Measurements from ENCODE around the gene OR6C70.
"Not testable (repeated sequence)": the region's sequence is repeated elsewhere in the genome, so short reads cannot be mapped to it uniquely, and the experiment has no call there.

Gene OR6C70

GRCh38 chr12:55470088-55470829 lies at the start of gene OR6C70:
TSS of gene OR6C70 (minus strand) at chr12:55470138. CDS start at chr12:55470138, 0 bp downstream.
- DNase-seq (ENCODE audit: low read depth): no peak

GRCh38 chr12:55516391-55516790 lies 46.5 kb upstream of the OR6C70 start:
- no peak for DNase-seq (ENCODE audit: low read depth)

GRCh38 chr12:55515696-55516095 lies 45.8 kb upstream of the OR6C70 start:
- DNase-seq (ENCODE audit: low read depth): no peak

GRCh38 chr12:55501601-55502000 lies 31.7 kb upstream of the OR6C70 start:
- no peak for DNase-seq (ENCODE audit: low read depth)

DNA sequence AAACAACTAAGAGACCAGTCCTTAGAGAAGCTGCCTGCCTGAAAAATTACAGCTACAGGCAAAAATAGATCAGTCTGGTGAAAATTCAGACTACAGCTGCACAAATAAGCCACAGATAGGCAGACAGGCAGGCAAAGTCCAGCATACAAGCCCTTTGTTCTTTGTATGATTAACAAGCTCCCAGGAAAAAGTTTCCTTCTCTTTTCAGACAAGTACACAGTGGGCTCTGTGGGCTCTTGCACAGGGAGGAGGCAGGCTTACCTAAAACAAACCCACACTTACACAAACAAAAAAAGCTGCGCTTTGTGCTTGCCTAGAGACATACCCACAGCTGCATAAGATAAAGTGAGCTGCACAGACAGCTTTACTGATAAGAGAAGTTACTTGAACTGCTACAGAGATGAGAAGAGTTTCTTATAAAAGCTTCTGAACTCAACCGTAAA lies 29.9 kb upstream of the OR6C70 start:
- DNase-seq (ENCODE audit: low read depth): no peak

GRCh38 chr12:55499231-55499630 lies 29.3 kb upstream of the OR6C70 start:
- no peak for DNase-seq (ENCODE audit: low read depth)

- DNase-seq (ENCODE audit: low read depth): no peak
Measured at GRCh38 chr12:55495490-55495889, 25.6 kb upstream of the OR6C70 start.

DNA sequence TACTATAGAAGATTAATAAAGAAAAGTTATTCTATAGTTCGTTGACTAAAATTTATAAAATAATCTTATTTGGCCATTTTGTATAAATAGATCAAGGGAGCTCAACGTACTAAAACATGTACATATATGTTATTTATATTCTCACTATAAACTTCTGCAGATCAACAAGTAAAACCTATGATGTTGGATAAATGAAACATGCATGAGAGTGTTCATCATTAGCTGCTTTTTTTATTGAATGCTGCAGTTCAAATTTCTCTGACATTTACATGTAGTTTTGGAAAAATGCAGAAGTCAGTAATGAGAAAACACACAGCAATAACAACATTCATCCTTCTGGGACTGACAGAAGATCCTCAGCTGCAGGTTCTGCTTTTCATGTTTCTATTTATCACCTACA lies 22.1 kb upstream of the OR6C70 start, which contains the start of gene OR6C68:
Gene OR6C68, plus strand, starts transcription at position 301 of the 400 bp plus-strand sequence. Its CDS starts 0 bp downstream, at position 301.
- no peak for DNase-seq (ENCODE audit: low read depth)

GRCh38 chr12:55484284-55484683 lies 14.3 kb upstream of the OR6C70 start:
- DNase-seq (ENCODE audit: low read depth): not testable (repeated sequence)

- not testable (repeated sequence) for DNase-seq (ENCODE audit: low read depth)
Measured at GRCh38 chr12:55479136-55479535, 9.2 kb upstream of the OR6C70 start.

- DNase-seq (ENCODE audit: low read depth): no peak
Measured at GRCh38 chr12:55472264-55472663, 2.3 kb upstream of the OR6C70 start.

- no peak for DNase-seq (ENCODE audit: low read depth)
Measured at GRCh38 chr12:55469291-55469690, 647 bp downstream of the OR6C70 start.

GRCh38 chr12:55467836-55468235 lies 2.1 kb downstream of the OR6C70 start:
- DNase-seq (ENCODE audit: low read depth): no peak

GRCh38 chr12:55464926-55465325 lies 5.0 kb downstream of the OR6C70 start:
- not testable (repeated sequence) for DNase-seq (ENCODE audit: low read depth)

- DNase-seq (ENCODE audit: low read depth): no peak
Measured at GRCh38 chr12:55448825-55449224, 21.1 kb downstream of the OR6C70 start.

GRCh38 chr12:55446326-55446725 lies 23.6 kb downstream of the OR6C70 start:
- no peak for DNase-seq (ENCODE audit: low read depth)

DNA sequence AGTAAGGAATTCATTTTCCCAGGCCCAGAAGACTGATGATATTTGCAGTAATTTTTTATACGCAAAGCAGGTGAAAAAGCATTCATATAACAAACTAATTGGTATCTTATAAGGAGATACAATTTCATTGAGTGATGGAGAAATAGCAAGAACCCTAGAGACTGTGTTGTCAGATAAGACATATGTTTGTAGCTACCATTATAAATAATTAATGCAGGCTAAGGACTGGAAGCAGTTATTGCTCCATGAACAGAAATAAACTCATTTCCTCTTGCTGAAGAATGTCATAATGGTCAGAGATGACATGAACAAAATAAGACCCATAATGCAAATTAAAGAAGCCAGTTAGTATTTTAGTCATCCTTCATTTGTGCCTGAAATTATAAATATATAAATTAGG lies 24.6 kb downstream of the OR6C70 start:
- no peak for DNase-seq (ENCODE audit: low read depth)

GRCh38 chr12:55443776-55444175 lies 26.2 kb downstream of the OR6C70 start, which contains the start of gene OR6C2:
TSS of gene OR6C2 (plus strand) at chr12:55444076. CDS start at chr12:55452214, 8,138 bp downstream.
- DNase-seq (ENCODE audit: low read depth): no peak

DNA sequence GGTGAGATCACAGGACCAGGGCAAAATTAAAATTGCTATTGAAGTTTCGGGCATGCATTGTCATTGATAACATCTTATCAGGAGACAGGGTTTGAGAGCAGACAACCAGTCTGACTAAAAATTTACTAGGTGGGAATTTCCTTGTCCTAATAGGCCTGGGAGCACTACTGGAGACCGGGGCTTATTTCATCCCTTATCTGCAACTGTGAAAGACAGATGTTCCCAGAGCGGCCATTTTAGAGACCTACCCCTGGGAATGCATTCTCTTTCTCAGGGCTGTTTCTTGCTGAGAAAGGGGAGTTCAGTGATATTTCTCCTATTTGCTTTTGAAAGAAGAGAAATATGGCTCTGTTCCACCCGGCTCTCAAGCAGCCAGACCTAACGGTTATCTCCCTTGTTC lies 28.7 kb downstream of the OR6C70 start:
- not testable (repeated sequence) for DNase-seq (ENCODE audit: low read depth)

- no peak for DNase-seq (ENCODE audit: low read depth)
Measured at GRCh38 chr12:55428331-55429243, 41.4 kb downstream of the OR6C70 start.

DNA sequence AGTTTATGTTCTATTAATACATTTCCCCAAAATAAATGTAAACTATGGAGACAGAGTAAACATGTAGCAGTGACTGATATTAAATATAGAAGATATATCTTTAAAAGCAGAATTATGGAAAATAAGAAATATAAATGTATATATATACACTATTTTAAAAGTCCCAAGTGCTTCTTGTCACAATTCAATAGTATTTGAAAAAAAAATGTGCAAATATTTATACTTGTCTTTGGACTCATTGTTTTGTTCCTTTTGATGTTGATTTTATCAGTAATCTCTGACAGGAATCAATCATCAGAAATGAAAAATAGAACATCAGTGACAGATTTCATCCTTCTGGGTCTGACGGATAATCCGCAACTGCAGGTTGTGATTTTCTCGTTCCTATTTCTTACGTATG lies 44.0 kb downstream of the OR6C70 start, which contains the start of gene OR6C76:
Gene OR6C76, plus strand, starts transcription at position 301 of the 400 bp plus-strand sequence. Its CDS starts 0 bp downstream, at position 301.
- no peak for DNase-seq (ENCODE audit: low read depth)

DNA sequence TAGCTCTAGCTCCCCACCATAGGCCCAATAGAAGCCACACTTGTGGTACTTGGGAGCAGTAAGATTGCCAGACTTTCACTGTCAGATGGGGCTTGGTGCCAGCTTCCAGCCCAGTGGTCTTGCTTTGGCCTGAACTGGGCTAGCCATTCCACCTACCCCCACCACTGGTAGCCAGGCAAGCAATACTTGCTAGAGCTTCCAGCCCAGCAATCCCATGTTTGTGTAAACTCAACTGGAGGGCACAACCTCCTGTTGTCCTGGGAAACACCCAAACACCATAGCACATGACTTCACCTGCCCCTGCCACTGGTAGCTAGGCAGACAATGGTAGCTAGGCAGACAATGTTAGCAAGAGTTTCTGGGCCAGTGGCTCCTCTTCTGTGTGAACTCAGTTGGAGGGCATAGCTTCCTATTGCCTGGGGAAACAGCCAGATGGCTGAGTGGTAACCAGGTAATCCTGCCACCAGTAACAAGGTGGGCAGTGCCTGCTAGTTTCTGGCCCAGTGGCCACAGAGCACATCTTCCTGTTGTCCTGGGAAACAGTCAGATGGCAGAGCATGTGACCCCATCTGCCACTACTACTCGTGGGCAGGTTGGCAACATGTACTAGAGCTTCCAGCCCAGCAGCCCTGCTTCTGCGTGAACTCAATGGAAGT lies 49.5 kb downstream of the OR6C70 start:
- DNase-seq (ENCODE audit: low read depth): no peak
